Stimulated activated CD4-positive, alpha-beta T cell treated with anti-CD3 and anti-CD28 coated beads, Interleukin-12 subunit alpha, Interleukin-12 subunit beta, amount 100 ng/mL, for 24 hours (primary cell): ENCODE measurements around the gene NSFL1C.
"Not testable (repeated sequence)": the region's sequence is repeated elsewhere in the genome, so short reads cannot be mapped to it uniquely, and the experiment has no call there.

Experiments
- DNase-seq, 2 experiments: peaks; one replicate each; pipeline ENCODE4 v3.0.0-alpha.2; 2020; ENCODE audit warnings: low read depth in 2 of 2

NSFL1C gene

DNA sequence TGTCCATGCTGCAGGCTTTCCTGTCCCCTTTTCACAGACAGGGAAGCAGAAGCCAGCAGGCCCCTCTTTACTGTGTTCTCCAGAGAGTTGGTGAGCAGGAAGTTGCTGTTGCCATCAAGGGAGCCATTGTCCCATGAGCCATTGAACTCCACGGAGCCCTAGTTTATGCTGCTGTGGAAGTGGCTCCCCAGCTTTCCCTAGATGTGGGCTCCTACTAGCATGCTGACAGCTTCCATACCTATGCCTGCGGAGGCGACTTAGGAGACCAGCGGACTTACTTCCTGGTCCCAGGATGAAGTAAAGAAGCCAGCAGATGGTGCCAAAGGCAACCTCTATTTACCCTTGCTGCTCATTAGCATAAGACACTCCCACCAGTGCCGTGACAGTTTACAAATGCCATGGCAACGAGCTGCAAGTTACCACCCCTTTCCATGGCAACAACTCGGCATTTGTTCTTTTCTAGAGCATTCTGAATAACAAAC is 43.0 kb downstream of the NSFL1C start:
- no peak for DNase-seq

- DNase-seq: no peak
These were observed 43.4 kb downstream of the NSFL1C start for GRCh38 chr20:1423206-1423605.

DNA sequence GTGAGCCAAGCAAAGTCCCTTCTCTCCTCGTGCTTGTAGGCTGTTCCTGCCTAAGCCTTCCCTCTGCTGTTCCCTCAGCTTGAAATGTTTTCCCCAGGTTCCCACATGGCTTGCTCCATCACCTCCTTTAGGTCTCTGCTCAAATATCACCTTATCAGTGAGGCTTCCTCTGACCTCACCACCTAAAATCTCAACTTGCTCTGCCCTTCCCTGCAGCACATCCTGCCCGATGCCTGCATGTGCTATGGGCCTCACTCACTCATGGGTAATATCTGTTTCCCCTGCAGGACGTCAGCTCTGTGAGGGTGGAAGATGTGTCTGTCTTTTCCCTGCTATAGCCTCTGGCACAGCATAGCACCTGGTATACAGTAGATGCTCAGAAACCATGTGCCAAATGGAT is 43.9 kb downstream of the NSFL1C start:
- DNase-seq: no peak

DNA sequence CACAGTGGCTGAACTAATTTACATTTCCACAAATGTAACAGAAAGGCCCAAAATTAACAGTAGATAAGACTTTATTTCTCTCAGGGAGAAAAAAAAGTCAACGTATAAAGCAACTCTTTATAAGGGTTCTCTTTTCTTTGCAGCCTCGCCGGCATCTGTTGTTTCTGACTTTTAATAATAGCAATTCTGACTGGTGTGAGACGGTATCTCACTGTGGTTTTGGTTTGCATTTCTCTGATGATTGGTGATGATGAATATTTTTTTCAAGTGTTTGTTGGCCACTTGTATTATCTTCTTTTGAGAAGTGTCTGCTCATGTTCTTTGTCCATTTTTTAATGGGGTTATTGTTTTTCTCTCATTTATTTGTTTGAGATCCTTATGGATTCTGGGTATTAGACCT is 46.6 kb downstream of the NSFL1C start:
- no peak for DNase-seq

DNA sequence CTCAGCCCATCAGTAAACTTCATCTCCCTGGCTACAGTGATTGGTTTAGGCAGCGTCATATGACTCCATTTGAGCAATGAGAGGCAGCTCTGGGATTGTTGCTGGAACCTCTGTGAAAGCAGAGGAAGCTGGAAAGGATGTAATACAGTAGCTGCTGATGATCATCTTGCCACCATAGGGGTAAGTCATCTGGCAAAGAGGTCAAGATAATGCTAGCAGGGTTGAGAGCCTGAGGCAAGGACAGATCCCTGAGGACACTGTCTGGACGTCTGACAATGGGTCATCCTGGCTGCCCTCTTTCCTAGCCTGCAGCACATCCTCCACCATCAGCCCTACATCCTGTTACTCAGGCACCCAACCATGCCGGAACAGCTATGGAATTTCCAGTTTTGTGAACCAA is 48.3 kb downstream of the NSFL1C start:
- no peak for DNase-seq

- no peak for DNase-seq
These were observed 48.9 kb downstream of the NSFL1C start for GRCh38 chr20:1417790-1418189.

GRCh38 chr20:1417273-1417672 is 49.4 kb downstream of the NSFL1C start:
- no peak for DNase-seq

GRCh38 chr20:1415667-1416468 is 50.8 kb downstream of the NSFL1C start:
- DNase-seq: no peak

DNA sequence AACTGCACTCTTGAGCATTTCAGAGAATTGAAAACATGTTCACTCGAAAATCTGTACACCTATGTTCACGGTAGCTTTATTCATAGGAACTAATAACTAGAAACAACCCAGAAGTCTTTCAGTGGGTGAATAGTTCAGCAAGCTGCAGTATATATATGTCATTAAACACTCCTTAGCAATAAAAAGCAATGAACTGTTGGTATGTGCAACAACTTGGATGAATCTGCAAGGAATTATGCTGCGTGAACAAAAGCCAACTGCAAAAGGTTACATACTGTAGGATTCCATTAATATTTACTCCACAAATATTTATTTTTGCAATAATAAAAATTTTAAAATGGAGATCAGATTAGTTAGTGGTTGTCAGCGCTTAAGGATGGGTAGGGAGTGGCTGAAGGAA is 51.7 kb downstream of the NSFL1C start:
- no peak for DNase-seq

DNA sequence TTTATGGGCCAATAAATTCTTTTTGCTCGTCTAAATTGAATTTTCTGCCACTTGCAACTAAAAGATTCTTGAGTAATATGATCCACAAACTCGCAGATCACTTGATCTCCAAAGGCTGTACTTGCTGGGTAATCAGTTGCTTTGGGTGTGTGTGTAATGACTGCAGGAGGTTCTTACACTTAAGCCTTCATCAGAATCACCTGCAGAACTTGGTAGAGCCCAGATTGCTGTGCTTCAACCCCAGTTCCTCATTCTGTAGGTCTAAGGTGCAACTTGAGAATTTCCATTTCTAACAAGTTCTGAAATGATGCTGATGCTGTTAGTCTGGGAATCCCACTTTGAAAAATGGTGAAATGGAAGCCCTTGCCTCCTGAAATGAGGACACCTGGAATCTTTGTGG is 60.8 kb downstream of the NSFL1C start:
- no peak for DNase-seq

DNA sequence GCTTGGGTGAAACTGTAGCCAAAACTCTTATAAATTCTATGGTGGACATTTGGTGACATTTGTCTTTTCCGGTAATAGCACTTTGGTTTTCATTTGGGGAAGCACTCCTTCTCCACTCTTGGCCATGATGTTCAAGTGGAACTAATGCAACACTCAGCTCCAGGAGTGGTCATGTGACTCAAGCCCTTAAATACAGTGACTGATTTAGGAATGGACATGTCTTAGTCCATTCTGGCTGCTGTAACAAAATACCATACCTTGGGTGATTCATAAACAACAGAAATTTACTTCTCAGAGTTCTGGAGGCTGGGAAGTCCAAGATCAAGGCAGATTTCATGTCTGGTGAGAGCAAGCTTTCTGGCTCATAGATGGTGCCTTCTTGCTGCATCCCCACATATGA is 63.0 kb downstream of the NSFL1C start:
- DNase-seq: no peak

DNA sequence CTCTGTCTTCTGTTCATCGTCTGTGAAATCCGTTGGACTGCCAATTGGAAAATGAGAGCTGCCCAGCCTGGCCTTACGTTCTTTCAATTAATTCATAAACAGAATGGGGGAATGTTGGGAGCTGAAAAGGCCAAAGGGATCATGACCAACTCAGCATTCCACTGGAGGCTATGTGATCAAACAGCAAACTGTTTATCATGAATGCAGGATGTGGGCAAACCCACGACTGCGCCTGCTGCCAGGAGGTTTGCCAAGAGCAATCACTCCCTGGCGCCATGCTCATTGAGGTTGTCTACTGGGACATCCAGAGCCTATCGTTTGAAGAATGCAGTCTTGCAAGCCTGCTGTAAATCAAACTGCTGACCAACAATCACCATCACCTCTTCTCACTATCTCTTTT is 64.5 kb downstream of the NSFL1C start:
- no peak for DNase-seq

- no peak for DNase-seq
These were observed 65.2 kb downstream of the NSFL1C start for GRCh38 chr20:1401451-1401907.

DNA sequence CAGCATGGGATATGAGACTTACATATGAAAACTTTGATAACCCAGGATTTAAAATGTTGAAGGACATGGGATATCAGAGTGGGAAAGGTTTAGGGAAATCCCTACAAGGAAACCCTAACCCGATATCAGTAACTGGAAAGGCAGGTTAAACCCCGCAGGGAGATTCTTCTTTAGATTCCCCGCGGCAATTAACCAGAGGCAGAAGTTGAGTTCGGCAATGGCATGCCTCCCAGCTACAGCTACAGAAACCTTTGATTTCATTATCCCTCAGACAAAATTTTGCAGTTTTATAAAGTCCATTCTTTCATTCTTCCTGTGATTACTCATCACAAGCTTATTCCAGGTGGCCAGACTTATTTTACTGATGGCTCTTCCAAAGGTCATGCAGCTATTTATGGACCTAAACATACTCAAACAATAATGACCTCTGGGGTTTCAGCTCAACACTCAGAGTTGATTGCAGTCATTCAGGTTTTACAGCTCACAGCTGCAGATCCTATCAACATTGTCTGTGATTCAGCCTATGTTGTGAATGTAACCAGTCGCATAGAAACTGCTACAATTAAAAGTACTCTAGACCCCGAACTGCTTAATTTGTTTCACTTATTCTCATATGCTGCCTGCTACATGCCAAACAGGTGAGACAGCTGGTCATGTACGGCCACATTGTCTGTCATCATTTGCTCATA is 66.8 kb downstream of the NSFL1C start:
- not testable (repeated sequence) for DNase-seq

DNA sequence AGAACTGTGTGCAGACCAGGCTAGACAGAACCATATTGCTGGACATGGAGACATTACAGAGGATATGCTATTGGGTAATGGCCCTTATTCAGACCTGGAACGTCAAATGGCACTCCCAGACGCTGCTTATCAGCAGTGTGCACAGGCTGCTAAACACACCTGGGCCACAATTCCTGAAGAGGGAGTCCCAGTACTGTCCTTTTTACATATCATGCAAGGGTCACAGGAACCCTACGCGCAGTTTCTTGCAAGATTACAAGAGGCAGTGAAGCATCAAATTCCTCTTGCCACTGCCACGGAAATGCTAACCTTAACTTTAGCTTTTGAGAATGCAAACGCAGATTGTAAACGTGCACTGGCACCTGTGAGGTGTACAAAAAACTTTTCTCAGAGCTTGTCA is 68.5 kb downstream of the NSFL1C start:
- DNase-seq: not testable (repeated sequence)

GRCh38 chr20:1397710-1398109 is 68.9 kb downstream of the NSFL1C start:
- DNase-seq: no peak

GRCh38 chr20:1396702-1397101 is 69.9 kb downstream of the NSFL1C start:
- no peak for DNase-seq

DNA sequence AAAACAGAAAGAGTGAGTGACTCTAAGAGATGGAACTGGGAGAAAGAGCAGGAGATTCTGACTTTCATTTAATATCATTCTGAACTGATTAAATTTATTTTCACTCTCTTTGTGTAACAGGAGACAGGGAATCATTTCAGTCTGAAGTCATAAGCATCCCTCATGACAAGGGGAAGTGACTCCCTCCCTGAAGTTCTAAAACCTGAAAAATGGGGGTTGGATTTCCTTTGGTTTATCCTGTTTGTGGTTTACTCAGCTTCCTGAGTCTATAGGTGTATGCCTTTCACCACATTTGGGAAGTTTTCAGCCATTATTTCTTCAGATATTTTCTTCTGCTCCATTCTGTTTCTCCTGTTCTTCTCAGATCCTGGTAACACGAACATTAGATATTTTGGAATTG is 70.4 kb downstream of the NSFL1C start:
- no peak for DNase-seq

DNA sequence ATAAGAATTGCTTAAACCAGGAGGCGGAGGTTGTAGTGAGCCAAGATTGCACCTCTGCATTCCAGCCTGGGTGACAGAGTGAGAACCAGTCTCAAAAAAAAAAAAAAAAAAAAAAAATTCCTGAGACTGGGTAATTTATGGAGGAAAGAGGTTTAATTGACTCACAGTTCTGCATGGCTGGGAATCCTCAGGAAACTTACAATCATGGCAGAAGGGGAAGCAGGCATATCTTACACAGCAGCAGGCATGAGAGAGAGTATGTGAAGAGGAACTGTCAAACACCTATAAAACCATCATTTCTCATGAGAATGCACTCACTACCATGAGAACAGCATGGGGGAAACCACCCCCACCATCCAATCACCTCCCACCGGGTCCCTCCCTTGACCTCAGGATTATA is 72.0 kb downstream of the NSFL1C start:
- no peak for DNase-seq

GRCh38 chr20:1393507-1393882 is 73.2 kb downstream of the NSFL1C start:
- no peak for DNase-seq

GRCh38 chr20:1392693-1393506 is 73.7 kb downstream of the NSFL1C start, which contains the start of gene FKBP1A:
TSS of gene FKBP1A (minus strand) at chr20:1393054. CDS start at chr20:1392998, 56 bp downstream.
- DNase-seq: peak; percentile 83 to 87

DNA sequence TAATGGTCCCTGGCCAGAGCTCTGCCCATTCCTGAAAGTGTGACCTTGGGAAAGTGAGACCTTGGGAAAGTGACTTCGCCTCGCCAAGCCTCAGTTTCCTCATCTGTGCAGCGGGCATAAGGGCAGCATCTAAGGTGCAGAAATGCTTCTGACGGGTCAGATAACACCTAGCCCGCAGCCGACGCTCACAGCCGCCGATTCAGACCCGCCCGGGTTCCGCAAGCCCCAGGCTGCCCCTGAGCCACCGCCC is 74.3 kb downstream of the NSFL1C start:
- DNase-seq: no peak
